Neural crest cell (in vitro differentiated cells): Measurements from ENCODE around the gene SLC13A4. TPM values are rescaled to one million over a fixed set of nuclear protein-coding genes. Genes with fewer than 3 reads are reported as not detected.

ENCODE experiments used
- DNase-seq: peaks from one replicate; pipeline ENCODE4 v3.0.0; 2021; ENCODE audit warnings: low read depth, mixed read lengths, low spot score
- H3K27ac Mint-ChIP-seq: one replicate; pipeline ENCODE4 v1.8.0; 2021; ENCODE audit warnings: mild to moderate bottlenecking, mixed read lengths; ENCODE audit not compliant: unreplicated experiment
- H3K27me3 Mint-ChIP-seq: 2 replicates; pipeline ENCODE4 v1.8.0; 2021; ENCODE audit warnings: low read depth, mild to moderate bottlenecking, mixed read lengths
- H3K36me3 Mint-ChIP-seq: 2 replicates; pipeline ENCODE4 v1.8.0; 2021; ENCODE audit warnings: low read depth, mild to moderate bottlenecking, mixed read lengths
- H3K4me1 Mint-ChIP-seq: 2 replicates; pipeline ENCODE4 v1.8.0; 2021; ENCODE audit warnings: mixed read lengths
- H3K4me3 Mint-ChIP-seq: one replicate; pipeline ENCODE4 v1.8.0; 2021; ENCODE audit warnings: mild to moderate bottlenecking, mixed read lengths
- H3K9me3 Mint-ChIP-seq: 2 replicates; pipeline ENCODE4 v1.8.0; 2021; ENCODE audit warnings: mixed read lengths
- total RNA-seq: library from RNA; stranded (reverse); gene quantifications from 2 replicates; pipeline ENCODE4 v1.2.1, GENCODE V29; 2021
- TF ChIP-seq, protein P1 (sequence below): fragments of 200-600 bp; sonication (generic); conservative IDR thresholded peaks from 2 replicates; pipeline ENCODE4 v1.5.0; 2021; ENCODE audit warnings: antibody characterized with exemption, mild to moderate bottlenecking

SLC13A4 gene
- total RNA-seq, 1 donor from 2014 or later: 0.68 TPM

DNA sequence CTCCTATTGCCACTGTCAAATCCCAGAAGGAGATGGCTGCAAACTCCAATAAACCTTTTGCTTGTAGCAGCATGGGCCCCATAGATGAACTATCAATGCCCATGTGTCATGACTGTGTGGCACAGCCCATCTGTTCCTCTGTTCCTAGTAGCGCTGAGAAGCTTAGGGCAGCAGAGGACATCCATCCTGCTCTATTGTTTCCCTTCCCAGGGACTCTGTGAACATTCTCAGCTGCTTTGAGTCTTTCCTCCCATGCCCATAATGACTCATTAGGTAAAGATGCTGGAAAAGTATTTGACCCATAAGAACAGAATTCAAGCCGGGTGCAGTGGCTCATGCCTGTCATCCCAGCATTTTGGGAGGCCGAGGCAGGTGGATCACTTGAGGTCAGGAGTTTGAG lies 37.4 kb downstream of the SLC13A4 start:
- Mint-ChIP-seq H3K4me3 (no peak overlapping the region), H3K9me3 (no peaks in the 10 kb centered on the region), H3K4me1 (no peaks in the 10 kb centered on the region), H3K27ac (no peak overlapping the region), H3K36me3 (peaks cover 7% of the 10 kb centered on the region), H3K27me3 (no peaks in the 10 kb centered on the region)
- TF ChIP-seq, protein P1, sequence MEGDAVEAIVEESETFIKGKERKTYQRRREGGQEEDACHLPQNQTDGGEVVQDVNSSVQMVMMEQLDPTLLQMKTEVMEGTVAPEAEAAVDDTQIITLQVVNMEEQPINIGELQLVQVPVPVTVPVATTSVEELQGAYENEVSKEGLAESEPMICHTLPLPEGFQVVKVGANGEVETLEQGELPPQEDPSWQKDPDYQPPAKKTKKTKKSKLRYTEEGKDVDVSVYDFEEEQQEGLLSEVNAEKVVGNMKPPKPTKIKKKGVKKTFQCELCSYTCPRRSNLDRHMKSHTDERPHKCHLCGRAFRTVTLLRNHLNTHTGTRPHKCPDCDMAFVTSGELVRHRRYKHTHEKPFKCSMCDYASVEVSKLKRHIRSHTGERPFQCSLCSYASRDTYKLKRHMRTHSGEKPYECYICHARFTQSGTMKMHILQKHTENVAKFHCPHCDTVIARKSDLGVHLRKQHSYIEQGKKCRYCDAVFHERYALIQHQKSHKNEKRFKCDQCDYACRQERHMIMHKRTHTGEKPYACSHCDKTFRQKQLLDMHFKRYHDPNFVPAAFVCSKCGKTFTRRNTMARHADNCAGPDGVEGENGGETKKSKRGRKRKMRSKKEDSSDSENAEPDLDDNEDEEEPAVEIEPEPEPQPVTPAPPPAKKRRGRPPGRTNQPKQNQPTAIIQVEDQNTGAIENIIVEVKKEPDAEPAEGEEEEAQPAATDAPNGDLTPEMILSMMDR: no peak
- DNase-seq: no peak

DNA sequence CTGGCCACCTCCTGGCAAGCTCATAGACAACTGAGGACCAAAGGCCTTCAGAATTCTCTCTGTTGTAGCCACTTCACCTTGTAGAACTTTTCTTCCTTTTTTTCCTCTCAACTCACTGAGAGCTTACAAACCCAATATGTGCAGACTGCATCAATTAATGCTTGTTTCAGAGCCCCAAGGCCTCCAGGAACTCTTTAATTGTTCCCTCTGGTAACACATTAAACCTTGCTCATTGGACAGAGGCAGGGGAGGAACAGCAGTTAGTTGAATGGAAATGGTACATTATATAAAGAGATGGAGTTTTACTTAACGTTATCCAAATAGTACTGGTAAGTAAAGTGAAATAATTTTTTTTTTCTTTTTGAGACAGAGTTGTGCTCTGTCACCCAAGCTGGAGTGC lies 40.5 kb downstream of the SLC13A4 start:
- no peaks in the 10 kb centered on the region for H3K9me3 Mint-ChIP-seq
- TF ChIP-seq, protein P1: no peak

DNA sequence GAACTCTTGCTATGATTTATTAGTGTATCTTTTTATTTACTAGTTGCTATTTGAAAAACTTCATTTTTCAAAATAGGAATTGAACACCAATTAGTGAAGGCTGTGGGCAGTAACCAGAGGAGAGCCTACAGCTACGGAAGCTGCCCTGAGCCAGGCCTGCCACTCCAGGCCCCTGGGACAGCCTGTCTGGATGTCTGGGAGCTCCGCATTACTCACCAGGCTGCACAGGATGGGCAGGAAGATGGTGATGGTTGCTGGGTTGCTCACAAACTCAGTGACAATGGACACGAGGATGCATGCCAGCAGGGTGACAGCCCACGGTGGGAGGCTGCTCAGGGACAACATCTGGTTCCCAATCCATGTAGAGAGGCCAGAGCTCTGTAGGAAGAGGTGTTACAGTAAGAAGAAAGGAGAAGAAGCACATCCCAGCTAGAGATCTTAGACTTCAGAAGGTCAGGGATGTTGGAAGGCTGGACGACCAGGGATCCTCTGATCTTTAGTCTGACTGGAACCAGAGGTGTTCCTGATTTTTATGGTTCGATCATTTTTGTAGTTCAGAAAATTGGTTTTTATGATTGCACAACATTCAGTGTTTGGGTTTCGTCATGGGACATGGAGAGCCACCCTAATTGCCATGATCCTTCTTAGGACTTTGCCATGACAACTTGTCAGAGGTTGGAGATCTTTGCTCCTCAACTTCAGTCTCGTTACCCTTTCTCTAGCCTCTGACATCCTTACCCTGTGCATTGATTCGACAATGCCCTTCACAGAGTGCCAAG lies 42.5 kb downstream of the SLC13A4 start:
- no peaks in the 10 kb centered on the region for H3K27me3 Mint-ChIP-seq
- H3K27ac Mint-ChIP-seq: no peak overlapping the region
- TF ChIP-seq, protein P1: no peak
- peaks cover 4% of the 10 kb centered on the region for H3K4me1 Mint-ChIP-seq
- no peaks in the 10 kb centered on the region for H3K9me3 Mint-ChIP-seq
- no peak overlapping the region for H3K4me3 Mint-ChIP-seq
- DNase-seq: no peak
- H3K36me3 Mint-ChIP-seq: peaks cover 9% of the 10 kb centered on the region

More for the DNA sequence above, 40.5 kb downstream of the SLC13A4 start:
- no peak overlapping the region for H3K4me3 Mint-ChIP-seq
- no peak overlapping the region for H3K27ac Mint-ChIP-seq
- no peaks in the 10 kb centered on the region for H3K27me3 Mint-ChIP-seq
- H3K4me1 Mint-ChIP-seq: peaks cover 4% of the 10 kb centered on the region
- no peak for DNase-seq
- H3K36me3 Mint-ChIP-seq: peaks cover 10% of the 10 kb centered on the region

DNA sequence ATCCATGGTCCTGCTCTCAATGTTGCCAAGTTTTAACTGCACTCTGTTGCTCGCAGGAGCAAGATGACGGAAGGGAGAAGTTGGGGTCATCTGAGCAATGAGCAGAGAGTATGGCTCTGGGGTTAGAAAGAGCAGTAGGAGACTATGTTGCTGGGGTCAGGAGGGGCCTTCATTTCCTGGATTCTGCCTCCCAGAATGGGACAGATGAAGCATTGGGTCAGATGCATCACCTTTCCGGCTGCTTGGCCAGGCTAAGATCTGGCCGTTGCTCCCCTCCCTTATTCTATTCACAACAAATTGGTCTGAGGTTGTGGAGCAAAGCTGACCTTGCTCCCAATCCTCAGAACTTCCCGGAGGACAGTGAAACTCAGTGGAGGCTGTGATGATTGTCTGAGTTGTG lies 43.3 kb downstream of the SLC13A4 start:
- H3K9me3 Mint-ChIP-seq: no peaks in the 10 kb centered on the region
- TF ChIP-seq, protein P1: no peak
- DNase-seq: no peak
- H3K27me3 Mint-ChIP-seq: no peaks in the 10 kb centered on the region
- no peak overlapping the region for H3K4me3 Mint-ChIP-seq
- H3K36me3 Mint-ChIP-seq: peaks cover 5% of the 10 kb centered on the region
- no peak overlapping the region for H3K27ac Mint-ChIP-seq
- peaks cover 4% of the 10 kb centered on the region for H3K4me1 Mint-ChIP-seq

DNA sequence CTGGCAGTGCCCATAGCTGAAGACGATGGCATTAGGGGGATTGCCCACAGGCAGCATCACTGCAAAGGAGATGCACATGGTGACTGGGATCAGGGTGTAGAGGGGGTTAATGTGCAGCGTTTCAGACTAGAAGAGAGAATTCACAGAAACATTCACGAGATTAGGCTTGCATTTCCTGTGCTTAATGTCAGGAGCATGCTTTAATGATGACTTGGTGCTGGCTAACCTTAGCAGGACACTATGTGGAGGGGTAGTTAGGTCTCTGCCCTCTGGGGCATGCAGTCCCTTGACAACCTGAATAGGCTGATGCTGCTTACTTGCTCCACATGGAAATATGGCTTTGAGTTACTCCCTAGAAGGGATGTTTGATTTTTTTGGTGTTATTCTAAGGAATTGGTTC lies 43.9 kb downstream of the SLC13A4 start:
- peaks cover 4% of the 10 kb centered on the region for H3K4me1 Mint-ChIP-seq
- TF ChIP-seq, protein P1: no peak
- DNase-seq: no peak
- H3K27ac Mint-ChIP-seq: peak overlapping the region; percentile 78
- no peaks in the 10 kb centered on the region for H3K9me3 Mint-ChIP-seq
- H3K36me3 Mint-ChIP-seq: peaks cover 3% of the 10 kb centered on the region
- no peak overlapping the region for H3K4me3 Mint-ChIP-seq
- H3K27me3 Mint-ChIP-seq: no peaks in the 10 kb centered on the region
